IMR-90 (cell line): ENCODE measurements around the gene TNNI3K. TPM values are rescaled to one million over a fixed set of nuclear protein-coding genes. Genes with fewer than 3 reads are reported as not detected.
A peak's percentile ranks its signal among the peaks of the same experiment; 100 is the strongest.

ENCODE experiments used
- ATAC-seq: fragments of 200-7000 bp; cut with Tn5 transposase; 2 replicates; pipeline ENCODE4 v1.9.1; 2020; ENCODE audit warnings: low read depth, mild to moderate bottlenecking, moderate library complexity
- BruUV-seq: library from RNA; stranded (reverse); fragments of 400-500 nt; replicated peaks from 2 replicates; lab custom pipeline; 2021; lab: Mats Ljungman, UMichigan
- CTCF ChIA-PET: fragments of 300-600 bp; formaldehyde crosslinking; extraction: SDS; loops from one replicate; lab custom pipeline; 2021; ENCODE audit warnings: antibody characterized with exemption; lab: Yijun Ruan, JAX
- POLR2A ChIA-PET: fragments of 300-600 bp; sonication (Branson Sonifier 250); formaldehyde crosslinking; loops from one replicate; lab custom pipeline; 2022; ENCODE audit warnings: antibody characterized with exemption; ENCODE audit not compliant: unreplicated experiment; lab: Charles Lee
- DNase-seq: peaks from one replicate; pipeline ENCODE4 v3.0.0; 2013
- H2AFZ ChIP-seq: replicated peaks from 2 replicates; pipeline ENCODE3; 2013; ENCODE audit warnings: low read length, mild to moderate bottlenecking; ENCODE audit not compliant: poor library complexity
- H2AK5ac ChIP-seq: 2 replicates; pipeline ENCODE4 v1.6.1; 2013; ENCODE audit warnings: low read depth, low read length, inconsistent platforms
- H2AK9ac ChIP-seq: replicated peaks from 2 replicates; pipeline ENCODE3; 2013; ENCODE audit warnings: mild to moderate bottlenecking, low read depth, low read length, moderate library complexity; ENCODE audit not compliant: poor library complexity
- H2BK120ac ChIP-seq: 2 replicates; pipeline ENCODE4 v1.6.1; 2013; ENCODE audit warnings: low read depth, low read length, inconsistent platforms
- H2BK15ac ChIP-seq: 3 replicates; pipeline ENCODE4 v1.6.1; 2013; ENCODE audit warnings: low read depth, low read length, inconsistent platforms
- H2BK20ac ChIP-seq: 2 replicates; pipeline ENCODE4 v1.6.1; 2013; ENCODE audit warnings: low read depth, mild to moderate bottlenecking, inconsistent platforms, low read length, moderate library complexity
- H2BK5ac ChIP-seq: 2 replicates; pipeline ENCODE4 v1.6.1; 2013; ENCODE audit warnings: mild to moderate bottlenecking, low read depth, low read length, inconsistent platforms; ENCODE audit not compliant: poor library complexity, severe bottlenecking
- H3K14ac ChIP-seq: replicated peaks from 2 replicates; pipeline ENCODE4 v1.6.1; 2013; ENCODE audit warnings: low read depth, low read length, inconsistent platforms
- H3K18ac ChIP-seq: 2 replicates; pipeline ENCODE4 v1.6.1; 2013; ENCODE audit warnings: low read depth, low read length, control low read depth
- H3K23ac ChIP-seq: 2 replicates; pipeline ENCODE4 v1.6.1; 2013; ENCODE audit warnings: low read depth, low read length, inconsistent platforms
- H3K27ac ChIP-seq: 2 replicates; pipeline ENCODE4 v1.5.1; 2013; ENCODE audit warnings: mild to moderate bottlenecking, control low read depth, low read length; ENCODE audit not compliant: insufficient read depth
- H3K27me3 ChIP-seq: 2 replicates; pipeline ENCODE4 v1.6.1; 2013; ENCODE audit warnings: low read length; ENCODE audit not compliant: control insufficient read depth, insufficient read depth
- H3K36me3 ChIP-seq: 2 replicates; pipeline ENCODE4 v1.6.1; 2013; ENCODE audit warnings: low read length, mixed read lengths; ENCODE audit not compliant: control insufficient read depth, insufficient read depth
- H3K4ac ChIP-seq: 2 replicates; pipeline ENCODE4 v1.6.1; 2013; ENCODE audit warnings: low read depth, low read length, inconsistent platforms
- H3K4me1 ChIP-seq: 2 replicates; pipeline ENCODE4 v1.6.1; 2013; ENCODE audit warnings: low read length, mixed read lengths; ENCODE audit not compliant: control insufficient read depth, insufficient read depth
- H3K4me2 ChIP-seq: 2 replicates; pipeline ENCODE4 v1.6.1; 2013; ENCODE audit warnings: low read depth, mild to moderate bottlenecking, control low read depth, low read length, moderate library complexity
- H3K4me3 ChIP-seq: 2 replicates; pipeline ENCODE4 v1.5.1; 2013; ENCODE audit warnings: low read depth, mild to moderate bottlenecking, control low read depth, low read length, moderate library complexity; ENCODE audit not compliant: insufficient read depth
- H3K56ac ChIP-seq: 2 replicates; pipeline ENCODE4 v1.6.1; 2013; ENCODE audit warnings: low read length, inconsistent platforms; ENCODE audit not compliant: insufficient read depth; ENCODE audit errors: extremely low read depth
- H3K79me1 ChIP-seq, 2 experiments: 2 replicates each; pipeline ENCODE4 v1.6.1; 2013; ENCODE audit warnings: low read length in 2 of 2, inconsistent platforms in 1 of 2, low read depth in 1 of 2
- H3K9ac ChIP-seq: 2 replicates; pipeline ENCODE4 v1.6.1; 2013; ENCODE audit warnings: low read depth, low read length, control low read depth
- H3K9me1 ChIP-seq: 2 replicates; pipeline ENCODE4 v1.6.1; 2013; ENCODE audit warnings: low read length, inconsistent platforms; ENCODE audit not compliant: insufficient read depth
- H3K9me3 ChIP-seq: 2 replicates; pipeline ENCODE4 v1.6.1; 2013; ENCODE audit warnings: low read length; ENCODE audit not compliant: control insufficient read depth, insufficient read depth
- H4K20me1 ChIP-seq: 2 replicates; pipeline ENCODE4 v1.6.1; 2013; ENCODE audit warnings: low read length, inconsistent platforms; ENCODE audit not compliant: insufficient read depth
- H4K5ac ChIP-seq: 2 replicates; pipeline ENCODE4 v1.6.1; 2013; ENCODE audit warnings: mild to moderate bottlenecking, low read depth, low read length, control low read depth
- H4K8ac ChIP-seq, 2 experiments: 2 replicates each; pipeline ENCODE4 v1.6.1; 2013; ENCODE audit warnings: low read depth in 2 of 2, low read length in 2 of 2, control low read depth in 1 of 2, inconsistent platforms in 1 of 2
- H4K91ac ChIP-seq: 2 replicates; pipeline ENCODE4 v1.6.1; 2013; ENCODE audit warnings: low read depth, low read length, inconsistent platforms; ENCODE audit not compliant: insufficient read depth
- CEBPB ChIP-seq: IDR thresholded peaks from 2 replicates; pipeline ENCODE4 v1.6.1; 2012; ENCODE audit warnings: low read depth, low read length, improper control_type of control experiment
- CTCF ChIP-seq: conservative IDR thresholded peaks from 2 replicates; pipeline ENCODE4 v1.5.1; 2012; ENCODE audit warnings: mild to moderate bottlenecking, low read depth, low read length, improper control_type of control experiment
- ELK1 ChIP-seq: fragments of 150-350 bp; IDR thresholded peaks from 2 replicates; pipeline ENCODE4 v1.6.1; 2016; ENCODE audit warnings: low read depth, mild to moderate bottlenecking, low read length, moderate library complexity, borderline replicate concordance
- FOS ChIP-seq: fragments of 150-350 bp; IDR thresholded peaks from 2 replicates; pipeline ENCODE4 v1.6.1; 2016; ENCODE audit warnings: low read depth, low read length
- MAFK ChIP-seq: IDR thresholded peaks from 2 replicates; pipeline ENCODE4 v1.6.1; 2012; ENCODE audit warnings: low read depth, low read length, improper control_type of control experiment
- RCOR1 ChIP-seq: IDR thresholded peaks from 2 replicates; pipeline ENCODE4 v1.6.1; 2012; ENCODE audit warnings: mild to moderate bottlenecking, low read length, improper control_type of control experiment; ENCODE audit not compliant: insufficient replicate concordance
- RFX5 ChIP-seq: IDR thresholded peaks from 2 replicates; pipeline ENCODE4 v1.8.0; 2012; ENCODE audit warnings: low read depth, mild to moderate bottlenecking, low read length, moderate library complexity
- SMC3 ChIP-seq: fragments of 150-350 bp; IDR thresholded peaks from 2 replicates; pipeline ENCODE4 v1.6.1; 2016; ENCODE audit warnings: low read depth, mild to moderate bottlenecking, antibody characterized with exemption, low read length, moderate library complexity
- WGBS, 2 experiments: methylation state at CpG; one replicate each; pipeline versions ENCODE4 v1.1.5 to v1.1.7; 2013; ENCODE audit warnings: missing lambda C conversion rate in 2 of 2; ENCODE audit not compliant: insufficient read length in 1 of 2; ENCODE audit errors: extremely low coverage in 2 of 2; 5-methylcytosine and 5-hydroxymethylcytosine counted together
- dilution Hi-C: fragments of 300-500 bp; cut with HindIII; formaldehyde crosslinking; loops from one replicate; pipeline ENCODE4 v1.14.3; 2018; ENCODE audit warnings: low sequenced_read_pairs; ENCODE audit not compliant: unreplicated experiment
- in situ Hi-C: fragments of 300-500 bp; cut with MboI; formaldehyde crosslinking; loops from 3 replicates; pipeline ENCODE4 v1.14.3; 2019; ENCODE audit warnings: low sequenced_read_pairs, inconsistent platforms, mixed read lengths
- intact Hi-C: fragments of 100-400 bp; cut with micrococcal nuclease; formaldehyde crosslinking; loops from 2 replicates; pipeline ENCODE4 v1.10.0; 2022
- polyA plus RNA-seq, 3 experiments: library from polyadenylated mRNA; depleted of rRNA; stranded (reverse); fragments of >200 nt; gene quantifications; 2 replicates each; pipeline ENCODE4 v1.2.3, GENCODE V29; 2012; ENCODE audit warnings: low replicate concordance in 1 of 3
- total RNA-seq: library from RNA; depleted of rRNA; stranded (reverse); fragments of >200 nt; gene quantifications from 2 replicates; pipeline ENCODE4 v1.2.3, GENCODE V29; 2012

Gene TNNI3K
- total and polyA plus RNA-seq, 2 of the 4 experiments (the other 2 are of a cell fraction): 0.90 to 1.3 TPM

GRCh38 chr1:74474585-74474984, 239.4 kb downstream of the TNNI3K start:
- Histone ChIP-seq H3K9ac (no peak overlapping the region), H3K9me1 (no peaks in the 10 kb centered on the region), H4K20me1 (no peaks in the 10 kb centered on the region), H3K9me3 (no peaks in the 10 kb centered on the region), H4K5ac (no peak overlapping the region), H3K4me2 (no peak overlapping the region), H4K91ac (no peak overlapping the region), H3K36me3 (no peaks in the 10 kb centered on the region), H2AK9ac (no peak overlapping the region), H3K23ac (no peak overlapping the region), H3K4ac (no peak overlapping the region), H3K18ac (no peak overlapping the region), H3K4me1 (peaks cover 6% of the 10 kb centered on the region; the same call in 1 of the 2 replicates), H3K27ac (no peak overlapping the region), H2AFZ (no peak overlapping the region), H2BK15ac (no peak overlapping the region), H3K4me3 (no peak overlapping the region), H3K56ac (no peak overlapping the region), H3K27me3 (no peaks in the 10 kb centered on the region), H2BK20ac (no peak overlapping the region), H3K14ac (no peak overlapping the region), H4K8ac (no peak overlapping the region), H2AK5ac (no peak overlapping the region), H3K79me1 (no peaks in the 10 kb centered on the region), H2BK5ac (no peak overlapping the region), H2BK120ac (no peak overlapping the region)
- CTCF ChIA-PET: no interaction called here
- intact Hi-C loops (loop anchor here (10.0 kb wide), 1 partner anchor 470 kb away; no protein-coding TSS in a partner anchor), dilution Hi-C loops (no loop called here), in situ Hi-C loops (no loop called here)
- TF ChIP-seq MAFK (no peak), FOS (no peak), CTCF (no peak), CEBPB (no peak), RCOR1 (no peak), ELK1 (no peak), SMC3 (no peak), RFX5 (no peak)
- POLR2A ChIA-PET: no interaction called here
- ATAC-seq (no peak), DNase-seq (peak; percentile 19)
- no TSS peak for BruUV-seq
- 47% methylated on average over 2 of the region's 6 CpGs; no CpG with 5 or more reads in 1 of the 2 experiments for WGBS, 2 experiments
